ENCODE data around the gene TCEAL4. TPM values are rescaled to one million over a fixed set of nuclear protein-coding genes. Genes with fewer than 3 reads are reported as not detected.
A peak's percentile ranks its signal among the peaks of the same experiment; 100 is the strongest.

The TCEAL4 gene
- total and polyA plus RNA-seq, 4 donors: 6.3 to 50.5 (median 36.7) TPM

DNA sequence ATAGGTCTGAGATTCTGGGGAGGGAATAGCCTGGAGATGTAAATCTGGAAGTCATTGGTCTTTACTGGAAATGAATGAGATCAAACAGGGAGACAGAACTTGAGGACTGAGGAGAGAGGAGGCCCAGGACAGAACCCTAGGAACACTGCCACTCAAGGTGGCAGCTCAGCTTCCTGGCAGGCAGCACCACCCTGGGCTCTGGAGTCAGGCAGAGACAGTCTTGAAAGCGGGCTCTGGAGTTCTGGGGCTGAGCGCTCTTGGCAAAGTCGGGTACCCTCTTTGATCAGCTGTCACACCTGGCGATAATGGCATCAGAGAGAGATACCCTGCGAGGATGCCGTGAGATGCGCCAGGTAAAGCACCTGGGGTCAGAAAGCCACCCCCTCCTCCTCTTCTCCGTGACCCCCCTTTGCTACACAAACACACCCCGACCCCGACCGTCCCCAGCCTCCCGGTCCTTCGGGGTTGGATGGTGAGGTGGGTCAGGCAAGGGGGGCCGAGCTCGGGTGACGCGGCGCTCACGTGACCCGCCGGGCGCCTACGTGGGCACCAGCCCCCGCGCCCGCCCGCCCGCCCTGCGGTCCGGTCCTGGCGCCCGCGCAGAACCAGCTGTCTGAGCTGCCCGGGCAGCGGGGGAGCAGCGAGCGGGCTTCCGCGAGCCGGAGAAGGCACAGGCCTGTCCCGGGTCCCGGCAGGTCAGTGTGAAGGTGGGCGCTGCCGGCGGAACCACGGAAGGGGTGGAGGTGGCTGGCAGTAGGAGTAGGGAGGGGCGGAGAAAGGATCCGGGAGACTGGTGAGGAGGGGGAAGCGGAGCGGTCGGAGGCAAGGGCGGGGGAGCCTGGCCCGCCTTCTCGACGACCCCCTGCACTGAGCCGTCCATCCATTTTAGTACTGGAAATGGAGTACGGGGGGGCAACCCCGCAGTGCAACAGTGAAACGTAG lies 22.3 kb downstream of the TCEAL4 start, which contains the start of gene TCEAL3:
TSS of gene TCEAL3 (plus strand) at position 600 of the 942 bp plus-strand sequence. CDS start 1,102 bp downstream, outside the sequence.
- H3K36me3 ChIP-seq (ENCODE audit: control insufficient read depth in 4 of 4, insufficient read depth in 3 of 4, low read depth in 1 of 4, low read length in 3 of 4): no peaks in the 10 kb centered on the region
- peaks cover 0 to 4% (median 0%) of the 10 kb centered on the region in 4 donors for H3K4me1 ChIP-seq (ENCODE audit: control insufficient read depth in 4 of 4, insufficient read depth in 4 of 4, low read length in 3 of 4)
- DNase-seq (ENCODE audit: low spot score): no peak
- H3K27ac ChIP-seq (ENCODE audit: low read depth in 1 of 2, low read length in 2 of 2): peak within 1 kb of the TSS; percentile 47 to 70
- H3K9me3 ChIP-seq (ENCODE audit: control insufficient read depth in 4 of 4, low read length in 3 of 4): no peaks in the 10 kb centered on the region
- 3% methylated on average over 59 of the region's 59 CpGs for WGBS
- H3K4me3 ChIP-seq (ENCODE audit: low read depth in 1 of 3, low read length in 3 of 3): peak within 1 kb of the TSS; percentile 57 to 81 (median 59)
- H3K27me3 ChIP-seq (ENCODE audit: control insufficient read depth in 4 of 4, insufficient read depth in 4 of 4, low read length in 3 of 4): no peaks in the 10 kb centered on the region
- TF ChIP-seq, protein P1, sequence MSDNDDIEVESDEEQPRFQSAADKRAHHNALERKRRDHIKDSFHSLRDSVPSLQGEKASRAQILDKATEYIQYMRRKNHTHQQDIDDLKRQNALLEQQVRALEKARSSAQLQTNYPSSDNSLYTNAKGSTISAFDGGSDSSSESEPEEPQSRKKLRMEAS (IDR thresholded peaks at IDR 0.05): no peak
- TF ChIP-seq, protein P2, sequence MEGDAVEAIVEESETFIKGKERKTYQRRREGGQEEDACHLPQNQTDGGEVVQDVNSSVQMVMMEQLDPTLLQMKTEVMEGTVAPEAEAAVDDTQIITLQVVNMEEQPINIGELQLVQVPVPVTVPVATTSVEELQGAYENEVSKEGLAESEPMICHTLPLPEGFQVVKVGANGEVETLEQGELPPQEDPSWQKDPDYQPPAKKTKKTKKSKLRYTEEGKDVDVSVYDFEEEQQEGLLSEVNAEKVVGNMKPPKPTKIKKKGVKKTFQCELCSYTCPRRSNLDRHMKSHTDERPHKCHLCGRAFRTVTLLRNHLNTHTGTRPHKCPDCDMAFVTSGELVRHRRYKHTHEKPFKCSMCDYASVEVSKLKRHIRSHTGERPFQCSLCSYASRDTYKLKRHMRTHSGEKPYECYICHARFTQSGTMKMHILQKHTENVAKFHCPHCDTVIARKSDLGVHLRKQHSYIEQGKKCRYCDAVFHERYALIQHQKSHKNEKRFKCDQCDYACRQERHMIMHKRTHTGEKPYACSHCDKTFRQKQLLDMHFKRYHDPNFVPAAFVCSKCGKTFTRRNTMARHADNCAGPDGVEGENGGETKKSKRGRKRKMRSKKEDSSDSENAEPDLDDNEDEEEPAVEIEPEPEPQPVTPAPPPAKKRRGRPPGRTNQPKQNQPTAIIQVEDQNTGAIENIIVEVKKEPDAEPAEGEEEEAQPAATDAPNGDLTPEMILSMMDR (IDR thresholded peaks at IDR 0.05; ENCODE audit: low read depth, low read length, missing input control): no peak
- TF ChIP-seq RXRA (IDR thresholded peaks at IDR 0.05) (no peak), RAD21 (IDR thresholded peaks at IDR 0.05) (no peak), FOXA1 (IDR thresholded peaks at IDR 0.05) (no peak), HNF4G (IDR thresholded peaks at IDR 0.05) (no peak)
- TF ChIP-seq, protein P3, sequence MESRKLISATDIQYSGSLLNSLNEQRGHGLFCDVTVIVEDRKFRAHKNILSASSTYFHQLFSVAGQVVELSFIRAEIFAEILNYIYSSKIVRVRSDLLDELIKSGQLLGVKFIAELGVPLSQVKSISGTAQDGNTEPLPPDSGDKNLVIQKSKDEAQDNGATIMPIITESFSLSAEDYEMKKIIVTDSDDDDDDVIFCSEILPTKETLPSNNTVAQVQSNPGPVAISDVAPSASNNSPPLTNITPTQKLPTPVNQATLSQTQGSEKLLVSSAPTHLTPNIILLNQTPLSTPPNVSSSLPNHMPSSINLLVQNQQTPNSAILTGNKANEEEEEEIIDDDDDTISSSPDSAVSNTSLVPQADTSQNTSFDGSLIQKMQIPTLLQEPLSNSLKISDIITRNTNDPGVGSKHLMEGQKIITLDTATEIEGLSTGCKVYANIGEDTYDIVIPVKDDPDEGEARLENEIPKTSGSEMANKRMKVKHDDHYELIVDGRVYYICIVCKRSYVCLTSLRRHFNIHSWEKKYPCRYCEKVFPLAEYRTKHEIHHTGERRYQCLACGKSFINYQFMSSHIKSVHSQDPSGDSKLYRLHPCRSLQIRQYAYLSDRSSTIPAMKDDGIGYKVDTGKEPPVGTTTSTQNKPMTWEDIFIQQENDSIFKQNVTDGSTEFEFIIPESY (IDR thresholded peaks at IDR 0.05): no peak
- TF ChIP-seq, protein P4, sequence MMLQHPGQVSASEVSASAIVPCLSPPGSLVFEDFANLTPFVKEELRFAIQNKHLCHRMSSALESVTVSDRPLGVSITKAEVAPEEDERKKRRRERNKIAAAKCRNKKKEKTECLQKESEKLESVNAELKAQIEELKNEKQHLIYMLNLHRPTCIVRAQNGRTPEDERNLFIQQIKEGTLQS (IDR thresholded peaks at IDR 0.05): no peak
- peak within 1 kb of the TSS in 1 of 2 donors; percentile 47 for H3K9ac ChIP-seq (ENCODE audit: low read depth in 1 of 2, low read length in 2 of 2)

DNA sequence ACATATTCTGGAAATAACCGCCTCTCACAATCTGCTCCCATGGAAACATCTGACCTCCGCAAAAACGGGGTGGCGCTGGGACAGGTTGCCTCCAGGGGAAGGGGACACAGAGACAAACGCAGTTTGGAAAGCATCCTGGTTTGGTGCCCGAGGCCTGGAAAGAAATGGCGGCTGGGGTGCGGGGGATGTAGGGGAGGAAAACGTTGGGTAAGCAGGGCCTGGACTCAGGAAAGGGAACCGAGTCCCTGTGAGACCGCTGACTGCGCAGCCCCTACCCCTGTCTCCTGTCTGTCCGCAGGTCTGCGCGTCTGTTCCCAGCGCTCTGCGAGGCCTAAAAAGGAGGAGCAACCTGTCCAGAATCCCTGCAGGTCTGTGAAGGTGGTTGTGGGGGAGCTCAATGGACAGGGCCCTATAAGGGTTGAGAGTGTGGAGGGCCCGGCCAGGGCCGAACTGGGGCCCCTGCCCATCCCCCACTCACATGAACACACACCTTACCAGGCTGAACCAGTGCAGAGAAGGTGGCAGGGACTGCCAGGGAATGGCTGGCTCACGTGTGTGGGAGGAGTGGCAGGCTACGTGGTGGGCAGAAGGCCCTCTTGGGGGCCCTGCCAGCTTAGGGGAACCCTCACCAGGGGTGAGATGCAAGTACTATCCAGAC lies 23.1 kb downstream of the TCEAL4 start:
- Histone ChIP-seq H3K4me1 (ENCODE audit: control insufficient read depth in 4 of 4, insufficient read depth in 4 of 4, low read length in 3 of 4) (peaks cover 0 to 4% (median 0%) of the 10 kb centered on the region in 4 donors), H3K27ac (ENCODE audit: low read depth in 1 of 2, low read length in 2 of 2) (peak overlapping the region; percentile 47 to 70), H3K9ac (ENCODE audit: low read depth in 1 of 2, low read length in 2 of 2) (peak overlapping the region in 1 of 2 donors; percentile 47), H3K27me3 (ENCODE audit: control insufficient read depth in 4 of 4, insufficient read depth in 4 of 4, low read length in 3 of 4) (no peaks in the 10 kb centered on the region), H3K9me3 (ENCODE audit: control insufficient read depth in 4 of 4, low read length in 3 of 4) (no peaks in the 10 kb centered on the region), H3K36me3 (ENCODE audit: control insufficient read depth in 4 of 4, insufficient read depth in 3 of 4, low read depth in 1 of 4, low read length in 3 of 4) (no peaks in the 10 kb centered on the region), H3K4me3 (ENCODE audit: low read depth in 1 of 3, low read length in 3 of 3) (peak overlapping the region; percentile 57 to 81 (median 59))
- DNase-seq (ENCODE audit: low spot score): no peak
- WGBS: 35% methylated on average over 21 of the region's 21 CpGs
- TF ChIP-seq, protein P3 (IDR thresholded peaks at IDR 0.05): no peak
- TF ChIP-seq, protein P2 (IDR thresholded peaks at IDR 0.05; ENCODE audit: low read depth, low read length, missing input control): no peak
- TF ChIP-seq FOXA2 (IDR thresholded peaks at IDR 0.05) (no peak), JUND (IDR thresholded peaks at IDR 0.05) (no peak), EGR1 (IDR thresholded peaks at IDR 0.05; ENCODE audit: low read depth in 2 of 2) (no peak), NR2F2 (IDR thresholded peaks at IDR 0.05) (no peak), FOXA1 (IDR thresholded peaks at IDR 0.05) (no peak), RXRA (IDR thresholded peaks at IDR 0.05) (no peak), HNF4A (conservative IDR thresholded peaks at IDR 0.05) (no peak), SP1 (IDR thresholded peaks at IDR 0.05) (no peak)
- TF ChIP-seq, protein P5, sequence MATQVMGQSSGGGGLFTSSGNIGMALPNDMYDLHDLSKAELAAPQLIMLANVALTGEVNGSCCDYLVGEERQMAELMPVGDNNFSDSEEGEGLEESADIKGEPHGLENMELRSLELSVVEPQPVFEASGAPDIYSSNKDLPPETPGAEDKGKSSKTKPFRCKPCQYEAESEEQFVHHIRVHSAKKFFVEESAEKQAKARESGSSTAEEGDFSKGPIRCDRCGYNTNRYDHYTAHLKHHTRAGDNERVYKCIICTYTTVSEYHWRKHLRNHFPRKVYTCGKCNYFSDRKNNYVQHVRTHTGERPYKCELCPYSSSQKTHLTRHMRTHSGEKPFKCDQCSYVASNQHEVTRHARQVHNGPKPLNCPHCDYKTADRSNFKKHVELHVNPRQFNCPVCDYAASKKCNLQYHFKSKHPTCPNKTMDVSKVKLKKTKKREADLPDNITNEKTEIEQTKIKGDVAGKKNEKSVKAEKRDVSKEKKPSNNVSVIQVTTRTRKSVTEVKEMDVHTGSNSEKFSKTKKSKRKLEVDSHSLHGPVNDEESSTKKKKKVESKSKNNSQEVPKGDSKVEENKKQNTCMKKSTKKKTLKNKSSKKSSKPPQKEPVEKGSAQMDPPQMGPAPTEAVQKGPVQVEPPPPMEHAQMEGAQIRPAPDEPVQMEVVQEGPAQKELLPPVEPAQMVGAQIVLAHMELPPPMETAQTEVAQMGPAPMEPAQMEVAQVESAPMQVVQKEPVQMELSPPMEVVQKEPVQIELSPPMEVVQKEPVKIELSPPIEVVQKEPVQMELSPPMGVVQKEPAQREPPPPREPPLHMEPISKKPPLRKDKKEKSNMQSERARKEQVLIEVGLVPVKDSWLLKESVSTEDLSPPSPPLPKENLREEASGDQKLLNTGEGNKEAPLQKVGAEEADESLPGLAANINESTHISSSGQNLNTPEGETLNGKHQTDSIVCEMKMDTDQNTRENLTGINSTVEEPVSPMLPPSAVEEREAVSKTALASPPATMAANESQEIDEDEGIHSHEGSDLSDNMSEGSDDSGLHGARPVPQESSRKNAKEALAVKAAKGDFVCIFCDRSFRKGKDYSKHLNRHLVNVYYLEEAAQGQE (IDR thresholded peaks at IDR 0.05): no peak
- TF ChIP-seq, protein P4 (IDR thresholded peaks at IDR 0.05): no peak

All from liver (tissue), 9 donors.